NT2/D1 (cell line): ENCODE data around the gene TRPC5OS.

Source experiments
- SUZ12 ChIP-seq: IDR thresholded peaks from 2 replicates; pipeline ENCODE4 v1.6.1; 2011; ENCODE audit not compliant: insufficient read length, insufficient read depth; ENCODE audit errors: extremely low read depth
- YY1 ChIP-seq: IDR thresholded peaks from 2 replicates; pipeline ENCODE4 v1.6.1; 2011; ENCODE audit not compliant: insufficient read length, insufficient read depth
- ZNF274 ChIP-seq: IDR thresholded peaks from 2 replicates; pipeline ENCODE4 v1.6.1; 2011; ENCODE audit warnings: mild to moderate bottlenecking, low read depth, low read length

- no peak for TF ChIP-seq ZNF274
- TF ChIP-seq YY1 = no peak
- TF ChIP-seq SUZ12 = no peak
These were observed 44.6 kb upstream of the TRPC5OS start for GRCh38 chrX:111831343-111831742.
